Vagina (tissue), 2 donors: ENCODE data around the gene MAOB.
A peak's percentile ranks its signal among the peaks of the same experiment; 100 is the strongest.

ENCODE experiments used
- POLR2AphosphoS5 ChIP-seq, 2 donors: sonication (generic); formaldehyde crosslinking; IDR thresholded peaks; one replicate each; pipeline ENCODE4 v1.9.0; 2017; ENCODE audit warnings: antibody characterized with exemption in 2 of 2, mild to moderate bottlenecking in 2 of 2, low read depth in 1 of 2; ENCODE audit not compliant: insufficient read depth in 1 of 2
- TF ChIP-seq, protein P1 (sequence below), 3 experiments: fragments of 450-650 bp in 2 of 3; fragments of 200-600 bp in 1 of 3; sonication (generic) in 1 of 3; IDR thresholded peaks; one replicate each; pipeline ENCODE4 v1.5.1; 2017 to 2019; ENCODE audit warnings: antibody characterized with exemption in 3 of 3, mild to moderate bottlenecking in 2 of 3, moderate library complexity in 2 of 3

DNA sequence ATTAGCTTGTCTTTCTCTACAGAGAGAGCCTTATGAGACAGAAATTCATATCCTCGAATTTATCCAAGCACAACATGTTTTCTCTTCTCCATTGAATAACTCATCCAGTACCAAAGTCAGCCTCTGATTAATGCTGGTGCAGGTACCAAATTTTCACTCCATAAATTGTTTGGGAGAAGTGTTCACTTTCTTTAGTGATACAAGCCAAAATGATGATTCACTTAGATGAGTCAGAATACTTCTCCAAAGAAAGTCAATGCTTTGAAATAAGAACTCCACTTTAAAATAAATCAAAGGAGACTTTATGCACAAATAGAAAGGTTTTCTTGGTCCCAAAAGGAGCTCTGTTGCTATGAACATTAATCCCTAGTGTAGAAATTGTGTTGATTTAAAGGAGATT, 60.2 kb downstream of the MAOB start:
- TF ChIP-seq, protein P1, sequence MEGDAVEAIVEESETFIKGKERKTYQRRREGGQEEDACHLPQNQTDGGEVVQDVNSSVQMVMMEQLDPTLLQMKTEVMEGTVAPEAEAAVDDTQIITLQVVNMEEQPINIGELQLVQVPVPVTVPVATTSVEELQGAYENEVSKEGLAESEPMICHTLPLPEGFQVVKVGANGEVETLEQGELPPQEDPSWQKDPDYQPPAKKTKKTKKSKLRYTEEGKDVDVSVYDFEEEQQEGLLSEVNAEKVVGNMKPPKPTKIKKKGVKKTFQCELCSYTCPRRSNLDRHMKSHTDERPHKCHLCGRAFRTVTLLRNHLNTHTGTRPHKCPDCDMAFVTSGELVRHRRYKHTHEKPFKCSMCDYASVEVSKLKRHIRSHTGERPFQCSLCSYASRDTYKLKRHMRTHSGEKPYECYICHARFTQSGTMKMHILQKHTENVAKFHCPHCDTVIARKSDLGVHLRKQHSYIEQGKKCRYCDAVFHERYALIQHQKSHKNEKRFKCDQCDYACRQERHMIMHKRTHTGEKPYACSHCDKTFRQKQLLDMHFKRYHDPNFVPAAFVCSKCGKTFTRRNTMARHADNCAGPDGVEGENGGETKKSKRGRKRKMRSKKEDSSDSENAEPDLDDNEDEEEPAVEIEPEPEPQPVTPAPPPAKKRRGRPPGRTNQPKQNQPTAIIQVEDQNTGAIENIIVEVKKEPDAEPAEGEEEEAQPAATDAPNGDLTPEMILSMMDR (IDR thresholded peaks at IDR 0.05), result no peak
- TF ChIP-seq POLR2AphosphoS5 (IDR thresholded peaks at IDR 0.05; ENCODE audit: insufficient read depth in 1 of 2, low read depth in 1 of 2), result peak in 1 of 2 donors; percentile 38
